NCI-H1436 treated with DMSO at 0.1 percent for 48 hours (cell line): ENCODE data around the gene GOLT1B.

Source experiments
- DNase-seq: peaks from one replicate; lab custom pipeline; 2025; lab: John Stamatoyannopoulos, UW

The GOLT1B gene

DNA sequence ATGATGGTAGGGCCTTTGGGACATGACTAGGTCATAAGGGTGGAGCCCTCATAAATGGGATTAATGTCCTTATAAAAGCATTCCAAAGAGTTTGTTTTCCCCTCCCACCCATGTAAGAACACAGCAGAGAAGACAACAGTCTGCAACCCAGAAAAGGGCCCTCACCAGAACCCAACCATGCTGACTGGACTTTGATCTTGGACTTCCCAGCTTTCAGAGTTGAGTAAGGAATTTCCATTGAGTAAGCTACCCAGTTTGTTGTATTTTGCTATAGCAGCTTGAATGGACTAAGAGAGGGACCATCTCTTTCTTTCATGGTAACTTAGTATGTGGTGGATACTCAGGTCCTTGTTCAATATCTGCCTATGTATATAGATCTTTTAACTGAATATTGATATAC is 21.6 kb downstream of the GOLT1B start:
- no peak for DNase-seq

DNA sequence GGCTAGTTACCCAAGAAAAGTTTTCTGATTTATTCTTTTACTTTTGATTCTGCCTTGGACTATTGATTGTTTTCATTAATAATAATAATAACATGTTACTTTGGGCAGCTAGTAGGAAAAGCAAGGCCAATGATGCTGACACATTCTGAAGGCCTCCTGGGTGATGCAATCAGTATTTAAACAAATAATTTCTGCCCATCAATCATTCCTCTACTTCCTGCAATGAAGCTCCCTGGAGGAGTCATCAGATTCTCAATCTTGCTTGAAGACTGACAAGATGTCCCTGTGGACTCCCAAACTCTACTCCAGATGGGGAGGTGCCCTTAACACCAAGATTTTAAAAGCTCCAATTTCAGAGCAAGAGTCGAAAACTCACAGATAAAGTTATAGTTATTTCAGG is 24.5 kb downstream of the GOLT1B start, which contains the start of gene SPX:
Gene SPX, plus strand, starts transcription at position 244 of the 400 bp plus-strand sequence. CDS start 177 bp downstream, outside the sequence.
- no peak for DNase-seq

DNA sequence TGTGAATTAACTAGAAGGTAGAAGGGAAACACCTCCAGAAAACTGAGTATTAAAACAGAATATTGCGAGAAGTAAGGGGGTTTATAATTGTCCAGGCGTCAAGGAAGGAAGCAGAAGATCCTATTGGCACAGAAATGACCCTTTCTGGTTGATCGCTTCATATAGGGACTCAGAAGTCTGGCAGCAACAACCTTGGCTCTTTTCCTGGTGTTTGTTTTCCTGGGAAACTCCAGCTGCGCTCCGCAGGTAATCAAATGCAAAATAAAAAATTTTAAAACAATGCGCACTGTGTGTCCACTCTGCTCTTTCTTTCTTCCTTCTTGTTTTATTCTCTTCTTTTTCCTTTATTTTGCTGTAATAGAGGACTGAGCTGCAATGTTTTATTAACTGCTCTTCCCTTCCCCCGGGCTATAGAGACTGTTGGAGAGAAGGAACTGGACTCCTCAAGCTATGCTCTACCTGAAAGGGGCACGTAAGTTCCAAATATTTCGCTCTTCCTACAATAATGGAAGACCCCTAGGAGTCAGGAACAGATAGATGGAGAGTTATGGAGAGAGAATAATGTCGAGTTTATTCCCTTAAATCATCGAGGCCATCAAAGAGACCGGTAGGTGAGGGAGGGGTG is 25.2 kb downstream of the GOLT1B start:
- no peak for DNase-seq

- DNase-seq = peak; percentile 42
Measured at GRCh38 chr12:21527451-21528180, 26.0 kb downstream of the GOLT1B start.

- no peak for DNase-seq
Measured at GRCh38 chr12:21528953-21529352, 27.4 kb downstream of the GOLT1B start.

DNA sequence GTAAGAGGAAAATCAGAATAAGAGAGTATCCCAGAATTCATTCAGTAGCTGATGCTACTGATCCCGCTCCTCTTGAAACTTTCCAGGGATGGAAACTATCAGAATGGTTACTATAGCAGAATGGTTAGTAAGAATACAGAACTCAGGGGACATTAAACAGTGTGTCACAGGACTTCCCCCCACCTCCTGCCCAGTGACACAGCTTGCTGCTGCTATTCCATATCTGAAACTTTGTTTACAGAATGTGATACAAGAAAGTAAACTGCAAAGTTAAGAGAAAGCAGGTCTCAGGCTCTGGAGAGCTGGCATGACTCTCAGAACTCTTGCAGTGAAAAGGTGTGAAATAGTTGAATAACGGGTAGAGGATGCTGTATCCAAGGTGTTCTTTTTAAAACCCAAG is 27.9 kb downstream of the GOLT1B start:
- no peak for DNase-seq

DNA sequence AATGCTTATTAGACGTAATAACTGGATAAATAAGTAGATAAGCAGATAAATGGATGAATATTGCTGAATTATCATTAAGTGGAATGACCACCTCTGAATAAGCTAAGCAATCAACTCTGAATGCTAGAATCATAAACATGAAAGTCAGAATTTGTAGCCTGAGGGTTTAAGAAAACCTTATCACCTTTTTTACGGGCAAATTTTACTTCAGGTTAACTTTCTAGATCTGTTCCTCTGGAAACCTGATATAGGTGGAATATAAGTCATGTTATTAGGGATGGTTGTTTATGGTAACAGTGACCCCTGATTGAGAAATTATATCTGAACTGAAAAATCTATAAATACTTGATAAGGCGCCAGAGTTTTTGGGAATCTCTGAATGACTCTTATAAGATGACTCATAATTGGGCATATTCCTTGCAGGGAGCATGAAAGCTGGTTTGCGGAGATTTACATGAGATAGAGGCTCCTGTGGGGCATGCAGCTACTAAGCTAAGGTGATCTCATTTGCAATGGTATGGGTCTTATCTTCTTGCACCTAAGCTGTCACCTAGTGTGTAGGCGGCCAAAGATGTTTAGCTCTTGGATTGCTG is 36.6 kb downstream of the GOLT1B start:
- DNase-seq = no peak

DNA sequence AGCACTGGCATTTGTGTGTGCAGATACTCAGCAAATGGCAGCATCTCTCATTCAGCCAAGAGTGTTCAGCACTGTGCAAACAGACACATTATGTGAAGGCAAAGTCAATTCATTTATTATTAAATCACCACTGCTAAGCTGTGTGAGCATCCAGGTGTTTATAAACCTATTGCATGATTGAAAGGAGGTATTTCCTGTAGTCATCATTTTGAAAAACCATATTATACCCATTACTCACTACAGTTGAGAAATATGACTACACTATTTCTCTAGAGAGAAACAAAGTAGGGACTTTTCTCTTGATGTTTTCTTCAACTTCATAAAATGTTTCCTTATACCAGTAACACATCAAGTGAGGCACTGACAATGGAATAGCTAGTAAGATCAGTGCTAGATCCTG is 38.2 kb downstream of the GOLT1B start:
- DNase-seq = no peak

DNA sequence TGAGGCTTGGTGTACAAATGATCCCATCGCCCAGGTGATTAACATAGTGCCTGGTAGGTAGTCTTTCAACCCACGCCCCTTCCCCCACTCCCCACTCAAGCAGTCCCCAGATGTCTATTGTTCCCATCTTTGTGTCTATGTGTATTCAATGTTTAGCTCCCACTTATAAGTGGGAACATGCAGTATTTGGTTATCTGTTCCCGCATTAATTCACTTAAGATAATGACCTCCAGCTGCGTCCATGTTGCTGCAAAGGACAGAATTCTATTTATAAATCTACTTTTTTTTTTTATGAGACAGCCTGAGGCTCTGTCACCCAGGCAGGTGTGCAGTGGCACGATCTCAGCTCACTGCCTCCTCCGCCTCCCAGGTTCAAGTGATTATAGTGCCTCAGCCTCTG is 40.2 kb downstream of the GOLT1B start:
- no peak for DNase-seq

GRCh38 chr12:21542403-21542802 is 40.8 kb downstream of the GOLT1B start:
- DNase-seq = no peak

DNA sequence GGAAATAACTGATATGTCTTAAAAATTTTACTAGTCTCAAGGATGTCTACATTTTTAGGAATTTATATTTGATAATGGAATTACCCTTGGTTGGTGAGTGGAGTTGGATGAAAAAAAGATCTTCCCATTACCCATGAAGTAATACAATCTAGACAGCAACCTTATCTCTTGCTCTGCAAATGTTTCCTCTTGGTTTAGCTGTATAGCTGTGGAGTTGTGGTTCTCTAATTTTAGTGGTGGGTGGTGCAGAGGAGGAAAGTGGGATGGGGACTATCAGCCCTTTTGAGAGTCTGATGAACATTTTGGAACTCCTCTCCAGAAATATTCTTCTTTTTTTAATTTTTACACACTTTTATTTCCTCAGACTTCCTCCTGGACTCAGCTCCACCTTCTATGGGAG is 41.6 kb downstream of the GOLT1B start:
- no peak for DNase-seq

- DNase-seq = no peak
Measured at GRCh38 chr12:21545557-21545956, 44.0 kb downstream of the GOLT1B start.

- DNase-seq = no peak
Measured at GRCh38 chr12:21546716-21547115, 45.1 kb downstream of the GOLT1B start.

GRCh38 chr12:21547437-21547836 is 45.8 kb downstream of the GOLT1B start:
- no peak for DNase-seq

DNA sequence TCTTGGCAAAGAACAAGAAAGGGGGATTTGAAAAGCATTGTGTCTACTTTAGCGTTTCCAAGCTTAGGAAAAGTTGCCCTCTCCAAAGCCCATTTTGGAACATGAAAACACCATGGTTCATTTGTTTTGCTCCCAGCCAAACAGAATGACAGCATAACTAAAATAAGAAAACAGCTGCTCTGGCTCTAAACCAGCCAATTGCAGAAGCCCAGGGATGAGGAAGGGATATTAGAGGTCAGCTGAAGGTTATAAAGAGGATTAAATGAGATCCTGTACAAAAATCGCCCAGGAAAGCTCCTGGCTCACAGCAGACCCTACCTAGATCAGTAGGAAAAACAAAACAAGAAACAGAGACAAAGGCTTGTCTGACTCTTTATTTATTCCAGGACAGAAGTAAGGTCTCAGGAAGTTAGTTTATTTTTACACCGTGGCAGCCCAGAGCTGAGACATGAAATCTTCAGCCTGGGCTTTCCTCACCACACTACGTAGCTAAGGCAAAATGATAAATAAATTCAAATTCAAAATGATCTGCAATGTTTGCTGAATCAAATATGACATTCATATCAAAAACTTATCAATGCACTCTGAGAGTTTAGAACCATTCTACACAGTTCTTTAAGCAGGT is 50.4 kb downstream of the GOLT1B start:
- no peak for DNase-seq

DNA sequence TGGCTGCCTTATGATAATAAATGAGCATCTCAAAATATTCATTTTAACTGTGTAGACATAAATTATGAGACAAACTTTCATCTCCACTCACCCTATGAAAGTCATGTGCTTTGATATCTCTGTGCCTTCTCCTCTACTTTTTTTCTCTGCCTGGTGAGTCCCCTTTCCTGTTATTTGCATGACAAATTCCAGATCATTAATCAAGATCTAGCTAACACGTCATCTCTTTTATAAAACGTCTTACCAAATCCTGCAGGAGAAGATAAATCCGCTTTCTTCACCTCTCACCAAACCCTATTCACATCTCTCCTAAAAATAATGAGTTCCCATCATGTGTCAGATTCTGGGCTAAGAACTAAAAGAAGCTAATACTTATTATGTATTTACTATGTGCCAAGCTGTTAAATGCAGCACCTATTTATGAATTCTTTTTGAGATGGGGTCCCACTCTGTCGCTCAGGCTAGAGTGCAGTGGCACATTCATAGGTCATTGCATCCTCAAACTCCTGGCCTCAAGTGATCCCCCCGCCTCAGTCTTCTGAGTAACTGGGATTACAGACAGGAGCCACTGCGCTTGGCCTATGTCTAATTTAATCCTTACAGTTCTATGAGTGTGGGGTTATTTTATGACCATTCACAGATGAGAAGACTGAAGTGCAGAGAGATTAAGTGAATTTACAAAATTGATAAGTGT is 51.2 kb downstream of the GOLT1B start:
- DNase-seq = no peak

GRCh38 chr12:21553329-21553675 is 51.7 kb downstream of the GOLT1B start:
- no peak for DNase-seq

DNA sequence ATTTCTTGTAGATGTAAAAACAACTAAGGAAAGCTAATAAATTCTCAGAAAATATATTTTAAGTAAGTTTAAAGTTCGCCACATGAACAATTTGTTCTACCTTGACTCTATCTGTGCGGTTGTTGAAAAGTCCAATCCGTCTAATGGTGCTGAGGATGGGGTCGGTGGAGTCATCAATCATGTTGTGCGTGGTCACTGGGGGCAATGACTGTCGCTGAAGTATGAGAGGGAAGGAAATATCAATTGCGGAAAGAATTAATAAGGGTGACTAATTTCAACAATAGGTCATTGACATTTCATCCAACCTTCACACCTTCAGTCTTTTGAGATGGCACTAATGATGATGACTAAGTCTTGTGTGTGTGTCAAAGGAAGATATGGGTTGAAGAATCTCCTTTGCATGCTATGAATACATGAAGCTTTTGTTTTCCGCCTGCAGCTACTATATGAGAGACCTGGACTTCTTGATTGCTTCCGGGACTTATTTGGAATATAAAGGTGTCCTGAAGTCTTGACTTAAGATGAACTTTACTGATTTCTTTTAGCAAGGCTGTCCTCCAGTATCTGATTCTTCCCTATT is 56.6 kb downstream of the GOLT1B start:
- DNase-seq = no peak

DNA sequence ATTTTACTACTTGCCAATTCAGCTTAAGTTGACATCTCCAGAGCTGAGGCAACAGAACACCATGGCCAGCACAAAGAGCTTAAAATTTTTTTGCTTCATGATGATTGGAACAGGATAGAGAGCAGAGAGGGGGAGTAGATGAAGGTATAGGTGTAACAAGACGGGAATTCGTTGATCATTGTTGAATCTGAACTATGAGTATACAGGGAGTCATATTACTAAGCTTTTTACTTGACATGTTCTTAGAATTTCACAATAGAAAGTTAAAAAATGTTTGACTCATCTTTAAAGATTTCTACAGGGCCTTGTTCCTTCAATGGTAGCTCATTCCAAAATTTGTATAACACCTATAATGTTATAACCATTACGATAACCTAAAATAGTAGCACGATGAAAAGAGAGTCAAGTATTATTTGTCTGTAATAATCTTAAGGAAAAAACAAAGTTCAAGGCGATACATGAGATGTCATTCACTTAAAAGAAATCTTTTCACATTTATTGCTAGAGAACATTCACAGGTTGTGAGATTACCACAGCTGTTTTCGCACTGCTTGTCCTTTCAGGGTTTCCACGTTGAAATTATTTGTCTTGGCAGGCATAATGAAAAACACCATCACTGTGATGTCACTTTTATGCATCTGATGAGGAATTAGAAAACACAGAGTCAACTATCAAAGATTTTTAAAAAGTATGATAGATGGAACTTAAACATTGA is 58.4 kb downstream of the GOLT1B start:
- no peak for DNase-seq

DNA sequence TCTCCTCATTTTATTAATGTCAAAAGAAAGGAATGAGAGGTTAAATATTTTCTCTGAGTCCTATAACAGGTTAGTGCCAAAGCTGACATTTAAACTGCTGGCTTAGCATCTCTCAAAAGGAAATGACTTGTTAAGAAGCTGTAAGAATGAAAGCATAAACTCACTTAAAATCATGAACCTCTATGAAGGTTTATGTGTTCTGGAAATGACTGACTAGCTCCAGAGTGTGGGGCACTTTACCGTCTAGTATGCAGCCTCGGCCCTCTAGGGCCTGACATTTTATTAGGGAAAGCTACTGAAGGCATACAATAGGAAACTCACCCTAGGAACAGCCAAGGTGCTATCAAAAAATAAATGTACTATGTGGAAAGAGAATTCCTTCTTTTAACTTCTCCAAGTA is 59.6 kb downstream of the GOLT1B start:
- DNase-seq = no peak

DNA sequence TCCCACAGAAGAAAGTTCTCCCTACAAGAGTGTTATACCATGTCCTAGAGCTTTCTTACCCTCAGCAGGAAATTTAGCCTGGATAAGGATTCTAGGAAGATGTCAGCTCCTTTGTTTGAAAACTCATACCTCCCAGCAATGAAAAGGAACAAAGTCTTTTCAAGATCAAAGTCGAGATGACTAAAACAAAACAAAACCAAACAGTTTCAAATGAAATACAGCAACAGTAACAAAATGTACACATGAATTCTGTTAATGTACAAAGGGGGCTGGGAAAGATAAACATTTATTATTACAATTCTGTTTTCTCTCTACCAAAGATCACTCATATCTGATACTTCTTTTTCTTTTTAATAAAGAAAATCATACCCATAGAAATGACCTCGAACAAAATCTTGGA is 61.3 kb downstream of the GOLT1B start:
- DNase-seq = no peak
